ENCODE data around the gene SLC4A1AP.

- TF ChIP-seq, protein P1, sequence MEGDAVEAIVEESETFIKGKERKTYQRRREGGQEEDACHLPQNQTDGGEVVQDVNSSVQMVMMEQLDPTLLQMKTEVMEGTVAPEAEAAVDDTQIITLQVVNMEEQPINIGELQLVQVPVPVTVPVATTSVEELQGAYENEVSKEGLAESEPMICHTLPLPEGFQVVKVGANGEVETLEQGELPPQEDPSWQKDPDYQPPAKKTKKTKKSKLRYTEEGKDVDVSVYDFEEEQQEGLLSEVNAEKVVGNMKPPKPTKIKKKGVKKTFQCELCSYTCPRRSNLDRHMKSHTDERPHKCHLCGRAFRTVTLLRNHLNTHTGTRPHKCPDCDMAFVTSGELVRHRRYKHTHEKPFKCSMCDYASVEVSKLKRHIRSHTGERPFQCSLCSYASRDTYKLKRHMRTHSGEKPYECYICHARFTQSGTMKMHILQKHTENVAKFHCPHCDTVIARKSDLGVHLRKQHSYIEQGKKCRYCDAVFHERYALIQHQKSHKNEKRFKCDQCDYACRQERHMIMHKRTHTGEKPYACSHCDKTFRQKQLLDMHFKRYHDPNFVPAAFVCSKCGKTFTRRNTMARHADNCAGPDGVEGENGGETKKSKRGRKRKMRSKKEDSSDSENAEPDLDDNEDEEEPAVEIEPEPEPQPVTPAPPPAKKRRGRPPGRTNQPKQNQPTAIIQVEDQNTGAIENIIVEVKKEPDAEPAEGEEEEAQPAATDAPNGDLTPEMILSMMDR (IDR thresholded peaks at IDR 0.05) = no peak
- no peak for TF ChIP-seq POLR2A (IDR thresholded peaks at IDR 0.05; ENCODE audit: low read depth)
- TF ChIP-seq EP300 (IDR thresholded peaks at IDR 0.05) = no peak
Observed at GRCh38 chr2:27721884-27722485, 58.3 kb downstream of the SLC4A1AP start.

All from esophagus muscularis mucosa (tissue), 4 donors.